DND-41 (cell line): ENCODE results near the gene FOXK2.

Source experiments
- ATAC-seq: fragments of 200-7000 bp; cut with Tn5 transposase; 3 replicates; pipeline ENCODE4 v1.9.1; 2021; ENCODE audit warnings: low read depth; ENCODE audit not compliant: insufficient read depth
- DNase-seq: peaks from one replicate; pipeline ENCODE4 v3.0.0-alpha.2; 2020
- H2AFZ ChIP-seq: 2 replicates; pipeline ENCODE4 v1.6.0; 2012; ENCODE audit warnings: low read depth, low read length
- H3K27ac ChIP-seq: 2 replicates; pipeline ENCODE4 v1.5.1; 2012; ENCODE audit warnings: low read length, inconsistent platforms
- H3K27me3 ChIP-seq: fragments of 200-600 bp; sonication (generic); 2 replicates; pipeline ENCODE4 v1.6.0; 2012; ENCODE audit warnings: low read length, mild to moderate bottlenecking, inconsistent platforms; ENCODE audit not compliant: insufficient read depth, poor library complexity
- H3K36me3 ChIP-seq: 2 replicates; pipeline ENCODE4 v1.5.1; 2012; ENCODE audit warnings: low read length, inconsistent platforms; ENCODE audit not compliant: insufficient read depth
- H3K4me1 ChIP-seq: 2 replicates; pipeline ENCODE4 v1.5.1; 2012; ENCODE audit warnings: mild to moderate bottlenecking, low read length; ENCODE audit not compliant: insufficient read depth
- H3K4me2 ChIP-seq: 2 replicates; pipeline ENCODE4 v1.6.0; 2012; ENCODE audit warnings: mild to moderate bottlenecking, moderate library complexity, low read length, inconsistent platforms; ENCODE audit not compliant: insufficient read depth
- H3K4me3 ChIP-seq, 2 experiments: fragments of 200-600 bp in 1 of 2; shearing (Covaris generic) in 1 of 2; 2 replicates each; pipeline ENCODE4 v1.5.1; 2012 to 2016; ENCODE audit warnings: inconsistent platforms in 2 of 2, low read length in 2 of 2, mild to moderate bottlenecking in 2 of 2, low read depth in 1 of 2, moderate library complexity in 1 of 2
- H3K79me2 ChIP-seq: 2 replicates; pipeline ENCODE4 v1.6.0; 2012; ENCODE audit warnings: low read length, inconsistent platforms; ENCODE audit not compliant: insufficient read depth
- H3K9ac ChIP-seq: 2 replicates; pipeline ENCODE4 v1.6.0; 2012; ENCODE audit warnings: low read depth, mild to moderate bottlenecking, inconsistent platforms, low read length, moderate library complexity
- H3K9me3 ChIP-seq: 2 replicates; pipeline ENCODE4 v1.5.1; 2012; ENCODE audit warnings: low read length, moderate library complexity, mild to moderate bottlenecking, inconsistent platforms; ENCODE audit not compliant: insufficient read depth, severe bottlenecking
- H4K20me1 ChIP-seq: 2 replicates; pipeline ENCODE4 v1.6.0; 2012; ENCODE audit warnings: low read length; ENCODE audit not compliant: insufficient read depth
- EZH2 ChIP-seq: IDR thresholded peaks from 3 replicates; pipeline ENCODE4 v1.6.1; 2012; ENCODE audit warnings: borderline replicate concordance, low read depth, mild to moderate bottlenecking, moderate library complexity, low read length, inconsistent platforms; ENCODE audit not compliant: severe bottlenecking
- TF ChIP-seq, protein P1 (sequence below): IDR thresholded peaks from 2 replicates; pipeline ENCODE4 v1.5.1; 2012; ENCODE audit warnings: borderline replicate concordance, low read length, moderate library complexity, mild to moderate bottlenecking; ENCODE audit not compliant: poor library complexity, severe bottlenecking; ENCODE audit errors: extremely low read depth

FOXK2 gene

DNA sequence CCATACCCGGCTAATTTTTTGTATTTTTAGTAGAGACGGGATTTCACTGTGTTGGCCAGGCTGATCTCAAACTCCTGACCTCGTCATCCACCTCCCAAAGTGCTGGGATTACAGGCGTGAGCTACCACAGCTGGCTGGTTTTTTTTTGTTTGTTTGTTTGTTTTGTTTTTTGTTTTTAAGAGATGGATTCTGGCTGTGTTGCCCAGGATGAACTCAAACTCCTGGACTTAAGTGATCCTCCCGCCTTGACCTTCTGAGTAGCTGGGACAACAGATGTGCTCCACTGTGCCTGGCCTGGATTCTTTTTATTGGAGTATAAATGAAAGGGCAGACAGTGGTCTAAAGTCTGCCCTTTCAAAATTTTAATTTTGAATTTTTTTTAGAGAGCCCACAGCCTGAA, 44.7 kb downstream of the FOXK2 start:
- no peak overlapping the region for H3K4me2 ChIP-seq
- ATAC-seq (no peak), DNase-seq (no peak)
- H3K9ac ChIP-seq = no peak overlapping the region
- no peak overlapping the region for H3K27ac ChIP-seq
- peaks cover 82% of the 10 kb centered on the region for H4K20me1 ChIP-seq
- H3K79me2 ChIP-seq = peaks cover 100% of the 10 kb centered on the region
- H3K4me1 ChIP-seq = peaks cover 2% of the 10 kb centered on the region; the same call in 1 of the 2 replicates
- no peaks in the 10 kb centered on the region for H3K9me3 ChIP-seq
- H3K36me3 ChIP-seq = peaks cover 64% of the 10 kb centered on the region
- TF ChIP-seq EZH2 = no peak
- TF ChIP-seq, protein P1, sequence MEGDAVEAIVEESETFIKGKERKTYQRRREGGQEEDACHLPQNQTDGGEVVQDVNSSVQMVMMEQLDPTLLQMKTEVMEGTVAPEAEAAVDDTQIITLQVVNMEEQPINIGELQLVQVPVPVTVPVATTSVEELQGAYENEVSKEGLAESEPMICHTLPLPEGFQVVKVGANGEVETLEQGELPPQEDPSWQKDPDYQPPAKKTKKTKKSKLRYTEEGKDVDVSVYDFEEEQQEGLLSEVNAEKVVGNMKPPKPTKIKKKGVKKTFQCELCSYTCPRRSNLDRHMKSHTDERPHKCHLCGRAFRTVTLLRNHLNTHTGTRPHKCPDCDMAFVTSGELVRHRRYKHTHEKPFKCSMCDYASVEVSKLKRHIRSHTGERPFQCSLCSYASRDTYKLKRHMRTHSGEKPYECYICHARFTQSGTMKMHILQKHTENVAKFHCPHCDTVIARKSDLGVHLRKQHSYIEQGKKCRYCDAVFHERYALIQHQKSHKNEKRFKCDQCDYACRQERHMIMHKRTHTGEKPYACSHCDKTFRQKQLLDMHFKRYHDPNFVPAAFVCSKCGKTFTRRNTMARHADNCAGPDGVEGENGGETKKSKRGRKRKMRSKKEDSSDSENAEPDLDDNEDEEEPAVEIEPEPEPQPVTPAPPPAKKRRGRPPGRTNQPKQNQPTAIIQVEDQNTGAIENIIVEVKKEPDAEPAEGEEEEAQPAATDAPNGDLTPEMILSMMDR = no peak
- no peak overlapping the region for H3K4me3 ChIP-seq
- no peaks in the 10 kb centered on the region for H3K27me3 ChIP-seq
- H2AFZ ChIP-seq = no peak overlapping the region

DNA sequence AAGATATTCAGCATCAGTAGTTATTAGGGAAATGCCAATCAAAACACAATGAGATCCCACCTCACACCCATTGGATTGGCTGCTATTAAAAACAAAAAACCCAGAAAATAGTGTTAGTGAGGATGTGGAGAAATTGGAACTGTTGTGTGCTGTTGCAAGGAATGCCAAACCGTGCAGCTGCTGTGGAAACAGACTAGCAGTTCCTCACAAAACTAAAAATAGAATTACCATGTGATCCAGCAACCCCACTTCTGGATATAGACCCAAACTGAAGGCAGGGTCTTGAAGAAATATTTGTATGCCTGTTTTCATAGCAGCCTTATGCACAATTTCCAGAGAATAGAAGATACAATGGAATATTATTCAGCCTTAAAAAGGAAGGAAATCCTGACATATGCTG, 46.0 kb downstream of the FOXK2 start:
- ATAC-seq (no peak), DNase-seq (no peak)
- Histone ChIP-seq H3K9me3 (no peaks in the 10 kb centered on the region), H3K4me1 (no peaks in the 10 kb centered on the region), H3K9ac (no peak overlapping the region), H3K27ac (no peak overlapping the region), H3K79me2 (peaks cover 97% of the 10 kb centered on the region), H3K36me3 (peaks cover 71% of the 10 kb centered on the region), H3K4me3 (no peak overlapping the region), H3K4me2 (no peak overlapping the region), H4K20me1 (peaks cover 74% of the 10 kb centered on the region), H2AFZ (no peak overlapping the region), H3K27me3 (no peaks in the 10 kb centered on the region)
- TF ChIP-seq EZH2 = no peak

DNA sequence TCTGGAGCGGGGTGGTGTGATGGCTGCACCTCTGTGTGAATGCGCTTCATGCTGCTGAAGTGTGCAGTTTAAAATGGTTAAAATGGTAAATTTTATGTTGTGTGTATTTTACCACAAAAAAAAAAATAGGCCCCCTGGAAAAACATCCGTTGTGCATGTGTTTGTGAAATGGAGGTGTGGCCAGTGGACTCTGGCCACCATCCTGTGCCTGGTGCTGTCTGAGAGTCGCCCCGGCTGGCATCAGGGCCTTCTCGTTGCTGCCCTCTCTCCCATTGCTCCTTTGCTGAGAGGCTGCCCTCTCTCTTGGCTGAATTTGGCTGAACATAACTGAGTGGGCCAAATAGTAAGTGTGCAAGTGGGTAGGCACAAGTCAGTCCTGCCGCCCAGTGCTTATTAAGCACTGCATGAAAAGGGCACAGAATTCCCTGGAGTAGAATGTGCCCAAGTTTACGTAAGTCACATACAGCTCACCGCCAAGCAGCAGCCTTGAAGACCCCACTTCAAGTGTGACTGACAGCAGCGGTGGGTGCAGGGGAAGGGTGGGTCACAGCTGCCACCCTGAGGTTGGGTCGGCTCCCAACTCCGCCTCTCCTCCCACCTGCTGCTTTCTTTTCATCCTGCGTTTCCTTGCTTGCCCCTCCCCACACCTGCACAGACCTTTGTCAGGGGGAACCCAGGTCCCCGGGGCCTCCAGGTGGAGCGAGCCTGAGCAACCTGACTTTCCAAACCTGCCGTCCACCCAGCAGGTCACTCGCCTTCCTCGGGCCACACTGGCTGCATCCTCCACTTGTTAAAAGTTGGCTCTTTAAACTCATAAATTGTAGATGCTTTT, 46.8 kb downstream of the FOXK2 start:
- no peaks in the 10 kb centered on the region for H3K9me3 ChIP-seq
- DNase-seq (no peak), ATAC-seq (no peak)
- H2AFZ ChIP-seq = no peak overlapping the region
- H3K27ac ChIP-seq = no peak overlapping the region
- H3K36me3 ChIP-seq = peaks cover 79% of the 10 kb centered on the region
- H3K4me1 ChIP-seq = no peaks in the 10 kb centered on the region
- H3K9ac ChIP-seq = no peak overlapping the region
- TF ChIP-seq, protein P1 = no peak
- TF ChIP-seq EZH2 = no peak
- peaks cover 66% of the 10 kb centered on the region for H4K20me1 ChIP-seq
- no peak overlapping the region for H3K4me2 ChIP-seq
- H3K79me2 ChIP-seq = peaks cover 95% of the 10 kb centered on the region
- H3K4me3 ChIP-seq = no peak overlapping the region
- H3K27me3 ChIP-seq = no peaks in the 10 kb centered on the region

DNA sequence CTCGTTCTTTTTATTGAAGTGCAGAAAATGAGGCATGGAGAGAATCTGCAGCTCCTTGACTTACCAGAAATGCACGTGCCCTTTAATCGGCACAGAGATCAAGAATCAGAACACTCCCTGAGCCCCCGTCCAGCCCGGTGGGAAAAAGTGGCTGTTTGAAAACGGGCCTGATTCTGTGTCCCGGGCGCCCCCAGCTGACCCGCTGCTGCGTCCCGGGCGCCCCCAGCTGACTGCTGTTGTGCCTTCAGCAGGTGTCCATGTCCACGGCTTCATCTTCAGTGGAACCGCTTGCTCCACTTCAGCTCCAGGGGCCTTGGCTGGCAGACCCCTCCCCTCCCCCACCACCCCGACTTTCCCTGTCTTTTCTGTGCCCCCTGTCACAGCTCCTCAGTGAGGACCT, 47.8 kb downstream of the FOXK2 start:
- Histone ChIP-seq H3K9ac (no peak overlapping the region), H3K4me2 (no peak overlapping the region), H3K9me3 (no peaks in the 10 kb centered on the region), H3K27me3 (no peaks in the 10 kb centered on the region), H3K4me3 (no peak overlapping the region), H3K79me2 (peaks cover 93% of the 10 kb centered on the region), H2AFZ (no peak overlapping the region), H3K27ac (no peak overlapping the region), H4K20me1 (peaks cover 63% of the 10 kb centered on the region), H3K36me3 (peaks cover 86% of the 10 kb centered on the region), H3K4me1 (no peaks in the 10 kb centered on the region)
- no peak for ATAC-seq
- no peak for DNase-seq
- TF ChIP-seq EZH2 = no peak
- TF ChIP-seq, protein P1 = no peak
